GM18951 (cell line): ENCODE results near the gene OR11H7.
"Not testable (repeated sequence)": the region's sequence is repeated elsewhere in the genome, so short reads cannot be mapped to it uniquely, and the experiment has no call there.

Experiments used
- POLR2A ChIP-seq: IDR thresholded peaks from 4 replicates; pipeline ENCODE4 v1.6.1; 2011; ENCODE audit warnings: mild to moderate bottlenecking; ENCODE audit not compliant: insufficient read length, insufficient read depth; ENCODE audit errors: extremely low read depth
- in situ Hi-C: fragments of 300-500 bp; cut with MboI; formaldehyde crosslinking; loops from one replicate; pipeline ENCODE4 v1.12.0; 2022; ENCODE audit warnings: low sequenced_read_pairs, mixed read lengths, inconsistent platforms; ENCODE audit not compliant: unreplicated experiment

OR11H7 gene

GRCh38 chr14:20228681-20229080 lies at the start of gene OR11H7:
TSS of gene OR11H7 (plus strand) at chr14:20228981.
- no peak for TF ChIP-seq POLR2A
- in situ Hi-C loops = no loop called here

GRCh38 chr14:20179218-20179617 lies 49.6 kb upstream of the OR11H7 start:
- TF ChIP-seq POLR2A = no peak
- in situ Hi-C loops = no loop called here

GRCh38 chr14:20179880-20180279 lies 48.9 kb upstream of the OR11H7 start:
- TF ChIP-seq POLR2A = no peak
- in situ Hi-C loops = no loop called here

GRCh38 chr14:20180486-20180885 lies 48.3 kb upstream of the OR11H7 start:
- in situ Hi-C loops = no loop called here

GRCh38 chr14:20184181-20184580 lies 44.6 kb upstream of the OR11H7 start:
- no peak for TF ChIP-seq POLR2A
- in situ Hi-C loops = no loop called here

More at GRCh38 chr14:20180486-20180885, 48.3 kb upstream of the OR11H7 start:
- TF ChIP-seq POLR2A = no peak

- no peak for TF ChIP-seq POLR2A
Observed at GRCh38 chr14:20190596-20190995, 38.2 kb upstream of the OR11H7 start, which contains the start of gene OR11G2. TSS of gene OR11G2 (plus strand) at chr14:20190896. CDS start at chr14:20197438, 6,542 bp downstream.

GRCh38 chr14:20191396-20191795 lies 37.4 kb upstream of the OR11H7 start:
- in situ Hi-C loops = no loop called here
- no peak for TF ChIP-seq POLR2A

More at GRCh38 chr14:20190596-20190995, 38.2 kb upstream of the OR11H7 start, which contains the start of gene OR11G2:
- in situ Hi-C loops = no loop called here

GRCh38 chr14:20194101-20194500 lies 34.7 kb upstream of the OR11H7 start:
- in situ Hi-C loops = no loop called here
- TF ChIP-seq POLR2A = no peak

GRCh38 chr14:20195170-20195569 lies 33.6 kb upstream of the OR11H7 start:
- in situ Hi-C loops = not testable (repeated sequence)

GRCh38 chr14:20195911-20196310 lies 32.9 kb upstream of the OR11H7 start:
- in situ Hi-C loops = no loop called here
- no peak for TF ChIP-seq POLR2A

- TF ChIP-seq POLR2A = no peak
- in situ Hi-C loops = no loop called here
Observed at GRCh38 chr14:20197459-20197858, 31.3 kb upstream of the OR11H7 start.

GRCh38 chr14:20198991-20199390 lies 29.8 kb upstream of the OR11H7 start:
- no peak for TF ChIP-seq POLR2A
- in situ Hi-C loops = no loop called here

- in situ Hi-C loops = no loop called here
Observed at GRCh38 chr14:20204721-20205120, 24.1 kb upstream of the OR11H7 start.

GRCh38 chr14:20209595-20209994 lies 19.2 kb upstream of the OR11H7 start:
- in situ Hi-C loops = no loop called here
- no peak for TF ChIP-seq POLR2A

More at GRCh38 chr14:20204721-20205120, 24.1 kb upstream of the OR11H7 start:
- TF ChIP-seq POLR2A = no peak

- in situ Hi-C loops = not testable (repeated sequence)
Observed at GRCh38 chr14:20212406-20212805, 16.4 kb upstream of the OR11H7 start.

GRCh38 chr14:20215196-20215595 lies 13.6 kb upstream of the OR11H7 start:
- in situ Hi-C loops = no loop called here

More at GRCh38 chr14:20215196-20215595, 13.6 kb upstream of the OR11H7 start:
- no peak for TF ChIP-seq POLR2A
